ENCODE data around the gene TRABD2B. TPM values are rescaled to one million over a fixed set of nuclear protein-coding genes. Genes with fewer than 3 reads are reported as not detected.

Gene TRABD2B
- total RNA-seq, 3 donors from 2014 or later (not counting 1 experiment from before 2014, with no cell fraction given): not detected

DNA sequence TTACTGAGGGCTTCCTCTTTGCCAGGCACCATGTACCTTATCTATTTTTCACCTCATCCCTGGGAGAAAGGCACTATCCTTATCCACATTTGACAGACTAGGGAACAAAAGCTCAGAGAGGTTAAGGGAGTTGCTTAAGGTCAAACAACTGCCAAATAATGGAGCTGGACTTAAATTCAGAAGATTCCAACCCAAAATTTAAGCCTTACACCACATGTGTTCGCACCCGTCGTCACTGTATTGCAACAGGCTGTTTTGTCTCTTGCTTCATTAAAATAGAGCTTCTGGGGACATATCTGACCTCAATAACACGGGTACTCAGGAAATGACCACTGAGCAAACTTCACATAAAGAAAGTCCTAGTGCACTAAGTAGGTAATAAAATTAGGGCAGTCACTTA lies 62.0 kb downstream of the TRABD2B start:
- TF ChIP-seq, protein P1, sequence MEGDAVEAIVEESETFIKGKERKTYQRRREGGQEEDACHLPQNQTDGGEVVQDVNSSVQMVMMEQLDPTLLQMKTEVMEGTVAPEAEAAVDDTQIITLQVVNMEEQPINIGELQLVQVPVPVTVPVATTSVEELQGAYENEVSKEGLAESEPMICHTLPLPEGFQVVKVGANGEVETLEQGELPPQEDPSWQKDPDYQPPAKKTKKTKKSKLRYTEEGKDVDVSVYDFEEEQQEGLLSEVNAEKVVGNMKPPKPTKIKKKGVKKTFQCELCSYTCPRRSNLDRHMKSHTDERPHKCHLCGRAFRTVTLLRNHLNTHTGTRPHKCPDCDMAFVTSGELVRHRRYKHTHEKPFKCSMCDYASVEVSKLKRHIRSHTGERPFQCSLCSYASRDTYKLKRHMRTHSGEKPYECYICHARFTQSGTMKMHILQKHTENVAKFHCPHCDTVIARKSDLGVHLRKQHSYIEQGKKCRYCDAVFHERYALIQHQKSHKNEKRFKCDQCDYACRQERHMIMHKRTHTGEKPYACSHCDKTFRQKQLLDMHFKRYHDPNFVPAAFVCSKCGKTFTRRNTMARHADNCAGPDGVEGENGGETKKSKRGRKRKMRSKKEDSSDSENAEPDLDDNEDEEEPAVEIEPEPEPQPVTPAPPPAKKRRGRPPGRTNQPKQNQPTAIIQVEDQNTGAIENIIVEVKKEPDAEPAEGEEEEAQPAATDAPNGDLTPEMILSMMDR (IDR thresholded peaks at IDR 0.05): no peak
- DNase-seq (no peak), ATAC-seq (no peak)
- no peaks in the 10 kb centered on the region for H3K4me1 ChIP-seq (ENCODE audit: control insufficient read depth, insufficient read depth, low read length)
- no peak overlapping the region for H3K27ac Mint-ChIP-seq
- H3K36me3 ChIP-seq (ENCODE audit: control insufficient read depth, insufficient read depth, low read length): no peaks in the 10 kb centered on the region
- no peaks in the 10 kb centered on the region for H3K36me3 Mint-ChIP-seq
- no peaks in the 10 kb centered on the region for H3K9me3 ChIP-seq (ENCODE audit: control insufficient read depth, insufficient read depth, low read length)
- no peaks in the 10 kb centered on the region for H3K4me1 Mint-ChIP-seq
- WGBS (ENCODE audit: insufficient coverage): 60% methylated on average over 4 of the region's 4 CpGs
- no peak overlapping the region for H3K4me3 ChIP-seq (ENCODE audit: low read length)
- intact Hi-C loops (cut with micrococcal nuclease): no loop called here
- H3K27me3 ChIP-seq (ENCODE audit: control insufficient read depth, insufficient read depth, low read length): peaks cover 2% of the 10 kb centered on the region
- H3K27me3 Mint-ChIP-seq (ENCODE audit: low read depth in 2 of 2): peaks cover 14 to 18% of the 10 kb centered on the region in 2 donors
- H3K4me3 Mint-ChIP-seq: no peak overlapping the region
- H3K27ac ChIP-seq (ENCODE audit: low read length): no peak overlapping the region
- H3K9me3 Mint-ChIP-seq: no peaks in the 10 kb centered on the region

DNA sequence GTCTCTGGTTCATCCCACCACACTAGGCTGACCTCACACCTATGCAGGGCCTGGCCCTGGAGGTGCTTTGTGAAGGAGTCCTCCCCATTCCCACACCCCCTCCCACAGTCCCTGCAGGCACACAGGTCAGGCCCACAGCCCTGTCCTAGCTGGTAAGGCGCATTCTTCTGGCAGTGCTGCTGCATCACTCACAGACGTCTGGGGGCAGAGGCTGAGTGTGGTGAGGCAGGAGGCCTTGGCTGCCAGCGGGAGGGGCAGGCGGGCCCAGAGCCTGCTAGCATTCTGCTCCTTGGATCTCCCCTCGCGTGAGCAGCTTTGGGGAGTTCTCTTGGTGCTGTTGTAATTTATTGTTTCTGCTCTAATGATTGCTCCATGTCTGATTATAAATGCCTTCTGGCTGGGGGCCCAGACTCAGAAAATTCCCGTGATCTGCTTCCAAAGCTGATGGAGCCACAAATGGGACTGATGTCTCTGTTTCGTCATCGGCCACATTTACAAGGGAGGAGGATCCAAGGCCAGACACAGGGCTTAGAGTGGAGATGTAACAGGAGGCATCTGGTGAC lies 62.9 kb downstream of the TRABD2B start:
- Mint-ChIP-seq H3K27me3 (ENCODE audit: low read depth in 2 of 2) (peaks cover 13 to 18% of the 10 kb centered on the region in 2 donors), H3K36me3 (no peaks in the 10 kb centered on the region), H3K4me3 (no peak overlapping the region), H3K9me3 (no peaks in the 10 kb centered on the region), H3K4me1 (no peaks in the 10 kb centered on the region), H3K27ac (no peak overlapping the region)
- no peaks in the 10 kb centered on the region for H3K4me1 ChIP-seq (ENCODE audit: control insufficient read depth, insufficient read depth, low read length)
- no peaks in the 10 kb centered on the region for H3K36me3 ChIP-seq (ENCODE audit: control insufficient read depth, insufficient read depth, low read length)
- 91% methylated on average over 9 of the region's 9 CpGs for WGBS (ENCODE audit: insufficient coverage)
- H3K27me3 ChIP-seq (ENCODE audit: control insufficient read depth, insufficient read depth, low read length): peaks cover 2% of the 10 kb centered on the region
- DNase-seq: no peak
- no peak overlapping the region for H3K27ac ChIP-seq (ENCODE audit: low read length)
- H3K9me3 ChIP-seq (ENCODE audit: control insufficient read depth, insufficient read depth, low read length): no peaks in the 10 kb centered on the region
- intact Hi-C loops (cut with micrococcal nuclease): no loop called here
- TF ChIP-seq, protein P1 (IDR thresholded peaks at IDR 0.05): no peak
- H3K4me3 ChIP-seq (ENCODE audit: low read length): no peak overlapping the region
- ATAC-seq: no peak

- intact Hi-C loops (cut with micrococcal nuclease): no loop called here
- Histone ChIP-seq H3K27me3 (ENCODE audit: control insufficient read depth, insufficient read depth, low read length) (peaks cover 2% of the 10 kb centered on the region), H3K9me3 (ENCODE audit: control insufficient read depth, insufficient read depth, low read length) (no peaks in the 10 kb centered on the region), H3K4me3 (ENCODE audit: low read length) (no peak overlapping the region), H3K4me1 (ENCODE audit: control insufficient read depth, insufficient read depth, low read length) (no peaks in the 10 kb centered on the region), H3K36me3 (ENCODE audit: control insufficient read depth, insufficient read depth, low read length) (no peaks in the 10 kb centered on the region), H3K27ac (ENCODE audit: low read length) (no peak overlapping the region)
- H3K4me1 Mint-ChIP-seq: no peaks in the 10 kb centered on the region
- 73% methylated on average over 6 of the region's 6 CpGs for WGBS (ENCODE audit: insufficient coverage)
- no peak overlapping the region for H3K27ac Mint-ChIP-seq
- H3K4me3 Mint-ChIP-seq: no peak overlapping the region
- no peak for DNase-seq
- peaks cover 6 to 18% of the 10 kb centered on the region in 2 donors for H3K27me3 Mint-ChIP-seq (ENCODE audit: low read depth in 2 of 2)
- ATAC-seq: no peak
- H3K9me3 Mint-ChIP-seq: no peaks in the 10 kb centered on the region
- no peaks in the 10 kb centered on the region for H3K36me3 Mint-ChIP-seq
- TF ChIP-seq, protein P1 (IDR thresholded peaks at IDR 0.05): no peak
These were observed 64.4 kb downstream of the TRABD2B start for GRCh38 chr1:47932743-47933142.

GRCh38 chr1:47931395-47931794 lies 65.8 kb downstream of the TRABD2B start:
- Mint-ChIP-seq H3K9me3 (no peaks in the 10 kb centered on the region), H3K27ac (no peak overlapping the region), H3K4me3 (no peak overlapping the region), H3K4me1 (no peaks in the 10 kb centered on the region), H3K36me3 (no peaks in the 10 kb centered on the region), H3K27me3 (ENCODE audit: low read depth in 2 of 2) (peaks cover 6 to 18% of the 10 kb centered on the region in 2 donors)
- intact Hi-C loops (cut with micrococcal nuclease): no loop called here
- Histone ChIP-seq H3K36me3 (ENCODE audit: control insufficient read depth, insufficient read depth, low read length) (no peaks in the 10 kb centered on the region), H3K9me3 (ENCODE audit: control insufficient read depth, insufficient read depth, low read length) (no peaks in the 10 kb centered on the region), H3K27ac (ENCODE audit: low read length) (no peak overlapping the region), H3K27me3 (ENCODE audit: control insufficient read depth, insufficient read depth, low read length) (peaks cover 2% of the 10 kb centered on the region), H3K4me3 (ENCODE audit: low read length) (no peak overlapping the region), H3K4me1 (ENCODE audit: control insufficient read depth, insufficient read depth, low read length) (no peaks in the 10 kb centered on the region)
- TF ChIP-seq, protein P1 (IDR thresholded peaks at IDR 0.05): no peak
- ATAC-seq: no peak
- 57% methylated on average over 5 of the region's 5 CpGs for WGBS (ENCODE audit: insufficient coverage)
- no peak for DNase-seq

Data from natural killer cell (primary cell).